Measurements from ENCODE around the gene XRN2.

DNA sequence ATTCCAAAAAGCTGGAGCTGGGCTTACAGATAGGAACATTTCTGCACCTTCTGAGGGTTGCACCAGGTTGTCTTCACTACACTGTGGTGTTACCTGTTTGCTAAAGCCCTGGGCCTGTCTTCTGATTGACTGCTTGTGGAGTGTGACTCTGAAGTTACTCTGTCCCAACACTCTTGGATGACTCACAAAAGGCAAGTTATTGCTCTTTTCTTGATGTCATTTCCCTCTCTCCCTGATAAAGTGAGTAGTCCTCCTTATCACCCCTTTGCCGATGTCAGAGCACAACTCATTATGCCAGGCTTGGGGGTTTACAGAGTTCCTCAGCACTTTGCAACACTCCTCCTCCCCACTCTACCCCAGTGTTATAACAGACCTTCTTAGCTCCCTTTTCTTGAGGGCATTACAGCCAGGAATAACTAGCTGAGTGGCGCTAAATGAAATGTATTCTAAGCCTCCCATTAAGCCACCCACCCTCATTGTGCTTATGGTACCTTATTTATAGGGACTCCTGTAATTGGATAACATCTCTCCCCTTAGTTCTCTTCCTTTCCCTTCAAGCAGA is 130.3 kb downstream of the XRN2 start:
- TF ChIP-seq CTCF (IDR thresholded peaks at IDR 0.05; ENCODE audit: poor library complexity, severe bottlenecking) (no peak), EZH2 (IDR thresholded peaks at IDR 0.05; ENCODE audit: borderline replicate concordance, insufficient read depth, low read length, poor library complexity, severe bottlenecking) (no peak), EP300 (conservative IDR thresholded peaks at IDR 0.05; ENCODE audit: poor library complexity, severe bottlenecking) (no peak), POLR2AphosphoS5 (IDR thresholded peaks at IDR 0.05) (no peak)

Measured in neural cell (in vitro differentiated cells).